HG03097 (cell line): ENCODE results near the gene HADHB.
"Not testable (repeated sequence)": the region's sequence is repeated elsewhere in the genome, so short reads cannot be mapped to it uniquely, and the experiment has no call there.

Source experiments
- ATAC-seq: cut with Tn5 transposase; IDR thresholded peaks from one replicate; pipeline ENCODE4 v1.9.1; 2021; ENCODE audit not compliant: unreplicated experiment, low FRiP score

Gene HADHB

GRCh38 chr2:26290001-26290400, 45.3 kb downstream of the HADHB start:
- ATAC-seq, result no peak

GRCh38 chr2:26292646-26293045, 47.9 kb downstream of the HADHB start:
- ATAC-seq, result no peak

GRCh38 chr2:26295511-26295910, 50.8 kb downstream of the HADHB start:
- ATAC-seq, result no peak

- no peak for ATAC-seq
Measured at GRCh38 chr2:26297061-26297460, 52.3 kb downstream of the HADHB start.

GRCh38 chr2:26298286-26298637, 53.5 kb downstream of the HADHB start:
- ATAC-seq, result no peak

- no peak for ATAC-seq
Measured at GRCh38 chr2:26298638-26299393, 54.1 kb downstream of the HADHB start.

- no peak for ATAC-seq
Measured at GRCh38 chr2:26299471-26300101, 54.8 kb downstream of the HADHB start.

- ATAC-seq, result no peak
Measured at GRCh38 chr2:26300234-26300925, 55.6 kb downstream of the HADHB start.

- ATAC-seq, result no peak
Measured at GRCh38 chr2:26302846-26303245, 58.1 kb downstream of the HADHB start.

- ATAC-seq, result not testable (repeated sequence)
Measured at GRCh38 chr2:26305094-26305493, 60.4 kb downstream of the HADHB start.

- no peak for ATAC-seq
Measured at GRCh38 chr2:26305540-26305939, 60.8 kb downstream of the HADHB start.

GRCh38 chr2:26309921-26310320, 65.2 kb downstream of the HADHB start:
- ATAC-seq, result no peak

- no peak for ATAC-seq
Measured at GRCh38 chr2:26312471-26312870, 67.7 kb downstream of the HADHB start.

GRCh38 chr2:26313446-26313845, 68.7 kb downstream of the HADHB start:
- ATAC-seq, result no peak

- no peak for ATAC-seq
Measured at GRCh38 chr2:26314243-26314642, 69.5 kb downstream of the HADHB start.

GRCh38 chr2:26316041-26316440, 71.3 kb downstream of the HADHB start:
- no peak for ATAC-seq

GRCh38 chr2:26316845-26317244, 72.1 kb downstream of the HADHB start:
- ATAC-seq, result no peak

GRCh38 chr2:26317377-26318105, 72.8 kb downstream of the HADHB start:
- ATAC-seq, result no peak

GRCh38 chr2:26318950-26319349, 74.2 kb downstream of the HADHB start:
- no peak for ATAC-seq

- not testable (repeated sequence) for ATAC-seq
Measured at GRCh38 chr2:26324479-26324878, 79.7 kb downstream of the HADHB start.

GRCh38 chr2:26324903-26325302, 80.2 kb downstream of the HADHB start:
- ATAC-seq, result no peak
